ENCODE data around the gene CCDC33.
A peak's percentile ranks its signal among the peaks of the same experiment; 100 is the strongest.

CCDC33 gene

DNA sequence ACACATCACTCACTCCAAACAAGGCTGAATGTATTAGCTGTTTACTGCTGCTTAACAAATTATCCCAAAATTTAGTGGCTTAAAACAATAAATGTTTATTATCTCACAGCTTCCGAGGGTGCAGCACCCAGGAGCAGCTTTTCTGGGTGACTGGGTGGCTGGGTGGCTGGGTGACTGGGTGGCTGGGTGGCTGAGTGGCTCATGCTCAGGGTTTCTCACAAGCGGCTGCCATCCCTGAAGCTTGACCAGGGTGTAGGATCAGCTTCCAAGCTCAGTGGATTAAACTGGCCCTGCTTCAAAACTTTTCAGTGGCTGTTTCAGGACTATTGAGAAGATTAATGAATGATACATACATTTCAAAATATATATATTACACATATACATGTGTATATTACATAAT lies 133.6 kb downstream of the CCDC33 start:
- Mint-ChIP-seq H3K4me1 (peaks cover 10% of the 10 kb centered on the region), H3K27me3 (peaks cover 35% of the 10 kb centered on the region), H3K36me3 (no peaks in the 10 kb centered on the region), H3K27ac (no peak overlapping the region), H3K4me3 (no peak overlapping the region), H3K9me3 (no peaks in the 10 kb centered on the region)
- no peak for ATAC-seq

DNA sequence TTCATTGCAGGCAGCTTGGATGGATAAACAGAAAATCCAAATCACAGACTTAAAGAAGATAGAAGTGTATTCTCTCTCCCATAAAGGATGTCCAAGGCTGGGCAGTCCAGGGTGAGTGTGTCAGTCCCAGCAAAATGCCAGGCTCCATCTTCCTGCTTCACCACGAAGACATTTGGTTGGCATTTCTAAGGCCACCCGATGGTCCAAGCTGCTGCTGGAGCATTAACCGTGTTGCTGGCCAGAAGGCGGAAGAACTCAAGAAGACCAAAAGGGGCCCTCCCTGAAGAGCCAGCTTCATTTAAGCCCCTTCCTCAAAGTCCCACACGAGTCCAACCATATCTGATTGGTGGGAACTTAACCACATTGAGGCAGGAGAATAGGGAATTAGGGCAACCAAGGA lies 134.3 kb downstream of the CCDC33 start:
- no peak for ATAC-seq
- Mint-ChIP-seq H3K27me3 (peaks cover 28% of the 10 kb centered on the region), H3K4me1 (peaks cover 14% of the 10 kb centered on the region), H3K36me3 (no peaks in the 10 kb centered on the region), H3K4me3 (no peak overlapping the region), H3K27ac (no peak overlapping the region), H3K9me3 (no peaks in the 10 kb centered on the region)

DNA sequence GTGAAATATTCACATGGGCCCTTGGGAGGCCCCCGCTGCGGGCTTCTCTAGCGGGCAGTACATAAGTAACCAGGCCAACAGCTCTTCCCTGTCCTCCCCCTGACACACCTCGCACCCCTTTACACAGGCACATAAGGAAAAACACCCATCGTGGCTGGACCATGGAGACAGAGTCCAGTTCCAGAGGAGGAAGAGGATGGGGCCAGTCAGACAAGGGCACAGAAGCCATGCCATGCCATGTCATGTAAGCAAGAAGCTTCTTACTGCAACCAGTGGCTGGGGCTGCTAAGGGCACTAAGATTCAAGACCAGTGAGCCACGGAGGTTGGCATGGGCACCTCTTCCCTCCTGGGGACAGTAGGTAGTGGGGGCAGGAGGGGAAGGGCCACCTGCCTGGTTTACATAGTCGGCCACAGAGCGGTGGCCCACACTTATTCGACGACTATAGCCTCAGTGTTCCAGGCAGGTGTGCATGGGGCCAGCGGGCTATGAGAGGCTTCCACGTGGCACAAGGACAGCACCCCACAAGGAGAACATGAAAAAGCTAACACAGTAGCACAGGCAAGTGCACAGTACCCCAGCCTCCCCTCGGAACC lies 137.0 kb downstream of the CCDC33 start:
- H3K4me3 Mint-ChIP-seq, result peak overlapping the region; percentile 72
- peaks cover 36% of the 10 kb centered on the region for H3K4me1 Mint-ChIP-seq
- no peaks in the 10 kb centered on the region for H3K9me3 Mint-ChIP-seq
- H3K27me3 Mint-ChIP-seq, result peaks cover 6% of the 10 kb centered on the region
- peak overlapping the region; percentile 65 for H3K27ac Mint-ChIP-seq
- ATAC-seq, result no peak
- H3K36me3 Mint-ChIP-seq, result no peaks in the 10 kb centered on the region

DNA sequence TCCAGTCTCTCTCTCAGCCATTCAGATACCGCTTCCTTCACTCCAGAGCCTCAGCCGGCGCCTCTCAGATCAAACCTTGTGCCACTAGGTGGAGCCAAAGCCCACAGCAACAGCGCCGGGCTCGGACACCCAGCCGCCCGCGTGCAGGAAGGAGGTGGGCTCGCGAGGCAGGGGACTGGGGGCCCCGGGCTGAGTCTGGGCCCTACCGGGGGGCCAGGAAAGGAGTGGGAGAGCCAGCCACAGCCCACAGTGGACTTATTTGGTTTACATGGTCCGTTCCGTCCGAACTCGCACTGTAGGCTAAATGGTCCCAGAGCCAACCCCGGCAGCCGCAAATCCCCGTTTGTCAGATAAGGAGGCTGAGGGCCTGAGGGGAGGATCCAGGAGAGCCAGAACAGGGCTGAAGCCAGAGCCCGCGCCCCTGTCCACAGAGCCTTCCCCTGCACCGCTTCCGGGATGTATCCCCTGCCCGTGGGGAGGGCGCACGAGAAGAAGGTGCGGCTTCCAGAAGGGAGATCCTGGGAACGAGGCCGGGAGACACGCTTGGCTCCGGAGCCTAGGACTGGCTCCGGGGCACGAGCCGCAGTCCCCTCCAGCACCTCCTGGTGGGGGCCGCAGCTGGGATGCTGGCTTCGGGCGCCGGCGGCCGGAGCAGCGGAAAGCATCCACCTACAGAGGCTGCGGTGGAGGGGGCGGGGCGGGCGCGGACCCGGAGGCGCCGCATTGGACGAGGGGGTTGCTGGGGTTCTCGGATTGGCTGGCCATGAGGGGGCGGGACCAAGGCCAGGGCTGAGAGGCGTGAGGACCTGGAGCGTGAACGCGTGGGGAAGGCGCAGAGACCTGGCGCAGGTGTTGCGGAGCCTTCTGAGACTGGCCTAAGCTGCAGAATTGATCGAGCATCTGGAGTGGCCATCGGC lies 137.9 kb downstream of the CCDC33 start:
- Mint-ChIP-seq H3K27ac (peak overlapping the region; percentile 65), H3K4me3 (peak overlapping the region; percentile 72), H3K36me3 (no peaks in the 10 kb centered on the region), H3K9me3 (no peaks in the 10 kb centered on the region), H3K4me1 (peaks cover 42% of the 10 kb centered on the region), H3K27me3 (no peaks in the 10 kb centered on the region)
- ATAC-seq, result peak; percentile 94

DNA sequence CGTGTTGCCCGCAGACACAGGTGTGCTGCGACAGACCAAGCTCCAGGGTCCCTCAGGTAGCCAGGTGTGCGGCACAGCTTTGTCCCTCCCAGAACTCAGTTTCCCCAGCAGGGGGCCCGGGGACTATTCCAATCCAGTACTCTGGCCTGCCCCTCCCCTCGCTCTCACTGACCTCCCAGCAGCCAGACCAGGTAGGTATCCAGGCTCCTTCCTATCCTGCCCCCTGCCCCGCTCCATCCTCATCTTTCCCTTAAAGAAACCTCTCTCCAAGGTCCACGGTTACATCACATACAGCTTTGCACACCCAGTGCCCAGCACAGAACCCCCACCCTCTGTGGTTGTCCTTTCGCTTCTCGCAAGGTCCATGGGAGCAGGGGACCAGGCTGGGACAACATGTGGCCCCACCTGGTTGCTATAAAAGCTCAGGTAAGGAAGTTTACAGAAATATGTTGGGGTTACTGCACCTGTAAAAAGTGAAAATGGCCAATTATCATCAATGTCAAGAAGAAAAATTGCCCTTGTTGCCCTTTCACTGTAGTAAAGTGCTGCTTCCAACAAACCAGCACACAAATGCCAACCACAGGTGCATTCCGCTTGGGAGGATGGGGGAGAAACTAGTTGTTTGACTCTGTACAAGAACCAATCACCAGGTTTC lies 138.6 kb downstream of the CCDC33 start:
- Mint-ChIP-seq H3K27me3 (no peaks in the 10 kb centered on the region), H3K36me3 (no peaks in the 10 kb centered on the region), H3K4me1 (peaks cover 49% of the 10 kb centered on the region), H3K27ac (peak overlapping the region; percentile 65), H3K9me3 (no peaks in the 10 kb centered on the region), H3K4me3 (peak overlapping the region; percentile 72)
- ATAC-seq, result no peak

DNA sequence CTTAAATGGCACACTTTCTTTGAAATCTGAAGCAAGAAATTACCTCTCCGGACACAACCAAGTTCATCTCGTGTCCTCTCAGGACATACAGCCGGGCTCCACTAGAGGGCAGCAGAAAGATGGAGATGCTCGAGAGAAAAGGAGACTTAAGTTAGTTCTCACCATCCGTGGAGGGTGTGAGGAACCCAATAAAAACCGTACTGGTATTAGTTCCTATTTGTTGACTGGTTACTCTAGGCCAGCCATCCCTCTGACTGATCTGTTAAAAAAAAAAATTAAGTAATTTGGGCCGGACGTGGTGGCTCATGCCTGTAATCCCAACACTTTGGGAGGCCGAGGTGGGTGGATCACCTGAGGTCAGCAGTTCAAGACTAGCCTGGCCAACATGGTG lies 139.2 kb downstream of the CCDC33 start:
- Mint-ChIP-seq H3K4me3 (peak overlapping the region; percentile 72), H3K27me3 (no peaks in the 10 kb centered on the region), H3K4me1 (peaks cover 50% of the 10 kb centered on the region), H3K9me3 (no peaks in the 10 kb centered on the region), H3K36me3 (no peaks in the 10 kb centered on the region), H3K27ac (peak overlapping the region; percentile 65)
- peak; percentile 67 for ATAC-seq

DNA sequence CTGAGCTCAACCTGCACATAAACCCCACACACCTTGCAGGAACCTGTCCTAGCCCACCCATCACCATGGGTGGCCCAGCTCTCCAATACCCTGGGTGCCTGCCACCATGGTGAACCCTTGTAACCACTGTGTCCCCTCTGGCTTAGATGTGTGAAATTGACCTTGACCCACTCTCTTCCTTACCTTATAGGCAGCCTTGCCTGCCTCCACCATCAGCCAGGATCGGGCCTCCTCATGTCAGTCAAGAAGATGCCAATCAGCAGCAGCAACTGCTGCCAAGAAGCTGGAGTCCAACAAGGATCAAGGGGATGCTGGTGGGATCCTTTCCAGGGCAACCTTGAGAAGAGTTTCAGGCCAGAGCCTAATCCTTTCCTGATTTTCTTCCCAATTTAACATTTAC lies 140.1 kb downstream of the CCDC33 start:
- Mint-ChIP-seq H3K27ac (no peak overlapping the region), H3K4me1 (peaks cover 60% of the 10 kb centered on the region), H3K4me3 (no peak overlapping the region)

DNA sequence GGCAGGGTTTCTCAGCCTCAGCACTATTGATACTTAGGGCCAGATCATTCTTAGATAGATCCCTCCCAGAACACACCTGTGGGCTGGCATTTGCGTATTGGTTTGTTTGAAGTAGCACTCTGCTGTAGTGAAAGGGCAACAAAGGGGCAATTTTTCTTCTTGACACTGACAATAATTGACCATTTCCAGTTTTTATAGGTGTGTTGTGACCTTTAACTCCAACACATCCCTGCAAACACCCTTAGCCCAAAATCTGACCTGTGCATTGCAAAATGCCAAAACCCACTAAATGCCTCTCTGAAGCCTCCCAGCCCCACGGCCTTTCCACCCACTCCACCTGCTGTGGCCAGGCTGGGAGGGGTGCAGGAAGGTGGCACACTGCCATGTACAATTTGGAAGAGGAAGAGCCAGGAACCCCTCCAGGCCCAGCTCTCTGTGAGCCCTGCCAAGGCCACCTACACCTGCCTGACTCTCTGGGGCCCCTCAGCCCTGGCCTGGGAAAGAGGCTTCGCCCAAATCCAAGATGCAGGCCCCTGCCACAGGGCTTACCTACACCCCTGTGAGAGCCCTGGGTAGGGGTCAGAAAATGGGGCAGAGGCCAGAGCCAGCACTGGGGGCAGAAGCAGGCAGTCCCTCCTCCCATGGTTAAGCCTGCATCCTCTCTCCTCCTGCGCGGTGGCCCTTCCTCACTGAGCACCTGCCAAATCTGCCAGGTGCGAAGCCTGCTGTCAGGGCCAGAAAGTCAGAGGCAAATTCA lies 140.9 kb downstream of the CCDC33 start:
- Mint-ChIP-seq H3K27ac (peak overlapping the region; percentile 83), H3K9me3 (no peaks in the 10 kb centered on the region), H3K4me1 (peaks cover 67% of the 10 kb centered on the region), H3K36me3 (no peaks in the 10 kb centered on the region), H3K27me3 (no peaks in the 10 kb centered on the region), H3K4me3 (no peak overlapping the region)
- ATAC-seq, result no peak

More for the DNA sequence above, 140.1 kb downstream of the CCDC33 start:
- no peaks in the 10 kb centered on the region for H3K36me3 Mint-ChIP-seq
- no peak for ATAC-seq
- no peaks in the 10 kb centered on the region for H3K27me3 Mint-ChIP-seq
- H3K9me3 Mint-ChIP-seq, result no peaks in the 10 kb centered on the region

DNA sequence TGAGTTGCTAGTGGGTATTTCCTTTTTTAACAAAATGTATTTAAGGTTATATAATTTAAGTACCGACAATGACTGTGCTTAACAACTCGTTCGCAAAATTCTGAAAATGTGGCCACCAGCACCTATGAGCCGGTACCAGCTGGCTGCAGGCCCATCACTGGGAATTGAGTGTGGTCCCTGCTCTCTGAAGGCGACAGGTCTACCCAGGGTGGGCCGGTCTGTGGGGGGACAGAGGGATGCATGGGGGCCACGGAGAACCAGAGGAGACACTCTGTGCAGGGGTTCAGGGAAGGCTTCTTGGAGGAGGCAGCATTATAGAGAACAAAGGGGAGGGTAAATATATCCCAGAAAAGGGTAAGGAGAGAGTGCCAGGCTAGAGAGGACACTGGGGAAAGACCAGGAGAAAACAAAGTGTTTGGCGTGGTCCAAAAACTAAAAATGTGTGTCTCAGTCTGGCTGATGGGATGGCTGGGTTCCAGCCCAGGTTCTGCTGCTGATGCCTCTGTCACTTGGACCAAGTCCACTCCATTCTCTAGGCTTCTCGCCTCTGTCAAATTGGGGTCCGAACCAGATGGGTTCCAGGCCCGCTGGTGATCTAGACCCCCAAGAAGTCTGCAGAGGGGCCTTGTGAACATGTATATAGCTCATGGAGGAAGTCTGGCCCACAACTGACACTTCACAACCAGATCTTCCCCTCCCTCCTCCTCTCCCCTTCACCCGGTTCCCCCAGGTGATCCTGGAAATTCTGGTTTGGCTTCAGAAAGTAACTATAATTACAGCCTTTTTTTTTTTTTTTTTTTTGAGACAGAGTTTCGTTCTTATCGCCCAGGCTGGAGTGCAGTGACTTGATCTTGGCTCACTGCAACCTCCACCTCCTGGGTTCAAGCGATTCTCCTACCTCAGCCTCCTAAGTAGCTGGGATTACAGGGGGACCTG lies 142.0 kb downstream of the CCDC33 start:
- Mint-ChIP-seq H3K9me3 (no peaks in the 10 kb centered on the region), H3K4me1 (peaks cover 78% of the 10 kb centered on the region), H3K27me3 (no peaks in the 10 kb centered on the region), H3K36me3 (no peaks in the 10 kb centered on the region), H3K27ac (peak overlapping the region; percentile 83), H3K4me3 (no peak overlapping the region)
- no peak for ATAC-seq

DNA sequence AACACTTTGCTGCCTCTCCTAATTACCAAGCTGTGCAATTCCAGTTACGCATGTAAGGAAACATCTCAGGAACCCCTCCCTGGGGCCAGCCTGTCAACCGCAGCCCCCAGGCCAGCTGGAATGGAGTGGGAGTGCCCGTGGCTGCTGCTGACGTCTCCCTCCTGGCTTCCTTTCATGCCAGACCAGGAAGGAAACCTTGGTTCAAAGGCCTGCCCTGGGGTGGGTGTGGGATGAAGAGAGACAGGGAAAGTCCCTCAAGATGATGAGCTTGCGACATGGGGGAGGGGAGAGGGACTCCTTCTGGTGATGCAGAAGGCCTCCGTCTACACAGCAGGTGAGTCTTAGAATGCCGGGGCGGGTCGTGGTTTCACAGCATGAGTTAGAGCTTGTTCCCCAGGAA lies 142.7 kb downstream of the CCDC33 start:
- Mint-ChIP-seq H3K4me3 (peak overlapping the region; percentile 45), H3K27me3 (no peaks in the 10 kb centered on the region), H3K9me3 (no peaks in the 10 kb centered on the region), H3K36me3 (no peaks in the 10 kb centered on the region), H3K27ac (peak overlapping the region; percentile 83), H3K4me1 (peaks cover 86% of the 10 kb centered on the region)
- ATAC-seq, result no peak

DNA sequence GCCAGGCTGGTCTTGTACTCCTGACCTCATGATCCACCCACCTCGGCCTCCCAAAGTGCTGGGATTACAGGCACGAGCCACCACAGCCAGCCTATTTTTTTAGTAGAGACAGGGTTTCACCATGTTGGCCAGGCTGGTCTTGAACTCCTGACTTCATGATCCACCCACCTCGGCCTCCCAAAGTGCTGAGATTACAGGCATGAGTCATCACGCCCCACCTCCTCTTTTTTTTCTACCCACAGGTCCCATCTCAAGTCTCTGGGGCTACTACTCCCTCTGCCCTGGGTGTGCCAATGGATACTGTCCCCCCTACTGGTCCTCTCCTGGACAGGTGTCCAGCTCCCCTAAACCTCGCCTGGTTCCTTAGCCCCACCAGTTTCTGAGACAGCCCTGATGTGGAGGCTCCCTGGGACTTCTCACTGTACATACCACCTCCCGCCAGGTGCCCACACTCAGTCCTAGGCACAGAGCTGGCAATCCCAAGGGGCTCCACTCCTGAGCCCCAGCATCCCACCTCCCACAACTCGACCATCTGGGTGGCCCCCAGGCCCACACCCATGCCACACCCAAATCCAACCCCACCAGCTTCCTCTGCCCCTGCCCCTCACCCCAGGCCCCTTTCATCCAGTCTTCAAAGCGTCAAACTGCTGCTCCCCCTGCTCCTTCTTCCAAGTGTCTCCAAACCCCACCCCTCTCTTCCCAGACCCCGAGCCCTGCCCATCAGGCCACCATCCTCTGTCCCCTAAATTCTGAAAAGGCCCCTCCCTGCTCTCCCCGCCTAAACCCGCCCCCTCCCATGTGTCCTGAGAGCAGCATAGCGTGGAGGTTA lies 144.4 kb downstream of the CCDC33 start:
- Mint-ChIP-seq H3K9me3 (no peaks in the 10 kb centered on the region), H3K4me3 (no peak overlapping the region), H3K27ac (peak overlapping the region; percentile 94), H3K36me3 (no peaks in the 10 kb centered on the region), H3K27me3 (no peaks in the 10 kb centered on the region), H3K4me1 (peaks cover 91% of the 10 kb centered on the region)
- no peak for ATAC-seq

DNA sequence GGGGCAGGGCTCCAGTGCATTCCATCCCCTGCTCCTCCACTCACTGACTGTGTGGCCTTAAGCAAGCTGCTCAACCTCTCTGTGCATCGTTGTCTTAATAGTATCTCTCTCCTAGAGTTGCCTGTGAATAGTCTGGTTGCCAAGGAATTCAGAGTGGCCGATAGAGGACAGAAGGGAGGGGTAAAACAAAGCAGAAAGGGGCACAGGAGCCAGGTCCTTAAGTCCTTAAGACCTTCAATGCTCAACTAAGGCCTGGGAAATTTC lies 145.0 kb downstream of the CCDC33 start:
- H3K27me3 Mint-ChIP-seq, result no peaks in the 10 kb centered on the region
- peak overlapping the region; percentile 94 for H3K27ac Mint-ChIP-seq
- no peaks in the 10 kb centered on the region for H3K36me3 Mint-ChIP-seq
- no peak for ATAC-seq
- H3K4me3 Mint-ChIP-seq, result no peak overlapping the region
- H3K9me3 Mint-ChIP-seq, result no peaks in the 10 kb centered on the region
- peaks cover 91% of the 10 kb centered on the region for H3K4me1 Mint-ChIP-seq

DNA sequence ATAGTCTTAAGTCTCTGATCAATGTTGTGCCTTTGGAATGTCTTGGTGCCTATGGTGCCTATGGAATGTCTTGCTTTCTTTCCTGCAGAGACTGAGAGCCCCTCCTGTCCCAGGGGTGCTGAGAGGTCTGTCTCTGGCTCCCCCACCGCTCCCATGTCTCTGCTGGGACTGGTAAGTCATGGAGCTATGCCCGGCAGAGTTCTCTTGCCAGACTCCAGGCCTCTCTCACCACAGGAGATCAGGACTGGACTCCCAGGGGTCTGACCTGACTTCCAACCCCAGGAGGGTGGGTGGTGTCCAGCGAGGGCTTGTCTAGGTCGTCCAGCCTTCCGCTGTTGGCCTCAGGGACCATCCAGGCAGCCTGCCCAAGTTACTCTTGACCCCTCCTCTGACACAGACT lies 145.4 kb downstream of the CCDC33 start:
- Mint-ChIP-seq H3K9me3 (no peaks in the 10 kb centered on the region), H3K4me1 (peaks cover 91% of the 10 kb centered on the region), H3K4me3 (no peak overlapping the region), H3K36me3 (no peaks in the 10 kb centered on the region), H3K27ac (peak overlapping the region; percentile 94), H3K27me3 (no peaks in the 10 kb centered on the region)
- no peak for ATAC-seq
